Peyer's patch (tissue), 4 donors: Measurements from ENCODE around the gene TRAF3. TPM values are rescaled to one million over a fixed set of nuclear protein-coding genes. Genes with fewer than 3 reads are reported as not detected.
"Not testable (repeated sequence)": the region's sequence is repeated elsewhere in the genome, so short reads cannot be mapped to it uniquely, and the experiment has no call there.

Experiments
- DNase-seq, 3 donors: peaks; one replicate each; pipeline ENCODE4 v3.0.0-alpha.2; 2017 to 2019
- H3K27ac ChIP-seq, 4 donors: fragments of 200-600 bp; sonication (generic); one replicate each; pipeline ENCODE4 v1.5.1; 2016 to 2019
- H3K27me3 ChIP-seq, 2 donors: fragments of 200-600 bp; sonication (generic); one replicate each; pipeline ENCODE4 v1.5.1; 2019
- H3K36me3 ChIP-seq, 3 donors: fragments of 200-600 bp; sonication (generic); one replicate each; pipeline ENCODE4 v1.5.1; 2016 to 2019
- H3K4me1 ChIP-seq, 4 donors: fragments of 200-600 bp; sonication (generic); one replicate each; pipeline ENCODE4 v1.5.1; 2016 to 2019
- H3K4me3 ChIP-seq, 4 donors: fragments of 200-600 bp; sonication (generic); 1 replicate in 3 of 4; 2 replicates in 1 of 4; pipeline ENCODE4 v1.5.1; 2016 to 2019; ENCODE audit warnings: mild to moderate bottlenecking in 1 of 4
- H3K9me3 ChIP-seq, 4 donors: fragments of 200-600 bp; sonication (generic); one replicate each; pipeline ENCODE4 v1.5.1; 2016 to 2019; ENCODE audit warnings: mild to moderate bottlenecking in 1 of 4
- CTCF ChIP-seq, 6 experiments: fragments of 450-650 bp in 4 of 6; fragments of 200-600 bp in 2 of 6; sonication (generic) in 1 of 6; IDR thresholded peaks; one replicate each; pipeline ENCODE4 v1.5.1; 2017 to 2019; ENCODE audit warnings: antibody characterized with exemption in 6 of 6, mild to moderate bottlenecking in 3 of 6, moderate library complexity in 1 of 6
- POLR2A ChIP-seq, 2 donors: fragments of 450-650 bp; IDR thresholded peaks; one replicate each; pipeline ENCODE4 v1.5.1; 2017; ENCODE audit warnings: antibody characterized with exemption in 2 of 2, mild to moderate bottlenecking in 2 of 2, moderate library complexity in 2 of 2
- total RNA-seq, 4 donors: library from RNA; depleted of rRNA; stranded (reverse); fragments of >200 nt; gene quantifications; one replicate each; pipeline ENCODE4 v1.1.0, GENCODE V29; 2016

The TRAF3 gene
- total RNA-seq, 4 donors from 2014 or later: 31.7 to 47.8 (median 41.8) TPM

GRCh38 chr14:102822311-102822863, 45.1 kb downstream of the TRAF3 start:
- H3K27me3 ChIP-seq: no peaks in the 10 kb centered on the region
- no peaks in the 10 kb centered on the region for H3K36me3 ChIP-seq
- H3K9me3 ChIP-seq: no peaks in the 10 kb centered on the region
- H3K27ac ChIP-seq: peak overlapping the region in 1 of 4 donors; percentile 40
- TF ChIP-seq CTCF (IDR thresholded peaks at IDR 0.05) (no peak), POLR2A (IDR thresholded peaks at IDR 0.05) (no peak)
- DNase-seq: no peak
- H3K4me1 ChIP-seq: peaks cover 0 to 29% (median 13%) of the 10 kb centered on the region in 4 donors
- H3K4me3 ChIP-seq: no peak overlapping the region

GRCh38 chr14:102822887-102823286, 45.6 kb downstream of the TRAF3 start:
- not testable (repeated sequence) for H3K36me3 ChIP-seq, DNase-seq, H3K27ac ChIP-seq, H3K9me3 ChIP-seq, H3K4me3 ChIP-seq, H3K27me3 ChIP-seq
- H3K4me1 ChIP-seq: peaks cover 0 to 24% (median 12%) of the 10 kb centered on the region in 4 donors

DNA sequence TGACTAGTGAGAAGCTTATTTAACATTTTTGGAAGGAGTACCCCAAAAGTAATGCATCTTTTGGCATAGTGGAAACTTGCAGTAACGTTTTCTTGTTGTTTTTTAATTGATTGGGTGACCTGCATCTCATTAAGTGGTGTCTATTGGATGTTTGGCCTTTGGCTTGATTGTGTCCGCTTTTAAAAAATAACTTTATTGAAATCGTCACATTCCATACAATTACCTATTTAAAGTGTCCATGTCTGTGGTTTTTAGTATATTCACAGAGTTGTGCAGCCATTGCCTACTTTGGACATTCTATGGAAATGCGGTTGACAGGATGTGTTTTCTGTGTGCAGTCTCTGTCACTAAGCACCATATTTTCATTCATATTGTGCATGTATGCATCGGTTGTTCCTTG, 46.3 kb downstream of the TRAF3 start:
- no peak for TF ChIP-seq CTCF (IDR thresholded peaks at IDR 0.05)
- H3K4me3 ChIP-seq: no peak overlapping the region
- H3K9me3 ChIP-seq: no peaks in the 10 kb centered on the region
- H3K4me1 ChIP-seq: peaks cover 0 to 18% (median 10%) of the 10 kb centered on the region in 4 donors
- no peak overlapping the region for H3K27ac ChIP-seq
- no peaks in the 10 kb centered on the region for H3K27me3 ChIP-seq
- H3K36me3 ChIP-seq: no peaks in the 10 kb centered on the region
- no peak for DNase-seq

GRCh38 chr14:102824832-102825231, 47.6 kb downstream of the TRAF3 start:
- H3K36me3 ChIP-seq: no peaks in the 10 kb centered on the region
- no peak for DNase-seq

GRCh38 chr14:102825307-102826095, 48.3 kb downstream of the TRAF3 start:
- Histone ChIP-seq H3K27me3 (no peaks in the 10 kb centered on the region), H3K27ac (no peak overlapping the region), H3K36me3 (no peaks in the 10 kb centered on the region), H3K4me3 (no peak overlapping the region), H3K4me1 (no peaks in the 10 kb centered on the region), H3K9me3 (no peaks in the 10 kb centered on the region)
- no peak for DNase-seq
- TF ChIP-seq CTCF (IDR thresholded peaks at IDR 0.05) (no peak), POLR2A (IDR thresholded peaks at IDR 0.05) (no peak)

More at GRCh38 chr14:102824832-102825231, 47.6 kb downstream of the TRAF3 start:
- no peaks in the 10 kb centered on the region for H3K9me3 ChIP-seq
- TF ChIP-seq POLR2A (IDR thresholded peaks at IDR 0.05) (no peak), CTCF (IDR thresholded peaks at IDR 0.05) (no peak)
- no peak overlapping the region for H3K27ac ChIP-seq
- H3K4me1 ChIP-seq: peaks cover 0 to 5% (median 2%) of the 10 kb centered on the region in 4 donors
- no peaks in the 10 kb centered on the region for H3K27me3 ChIP-seq
- H3K4me3 ChIP-seq: no peak overlapping the region

- DNase-seq: no peak
- Histone ChIP-seq H3K27me3 (no peaks in the 10 kb centered on the region), H3K36me3 (peaks cover 0 to 4% (median 0%) of the 10 kb centered on the region in 3 donors), H3K4me3 (no peak overlapping the region), H3K9me3 (no peaks in the 10 kb centered on the region), H3K4me1 (no peaks in the 10 kb centered on the region), H3K27ac (no peak overlapping the region)
- TF ChIP-seq CTCF (IDR thresholded peaks at IDR 0.05) (no peak), POLR2A (IDR thresholded peaks at IDR 0.05) (no peak)
Measured at GRCh38 chr14:102826161-102826560, 48.9 kb downstream of the TRAF3 start.
